Measurements from ENCODE around the gene TLL2.

TLL2 gene

GRCh38 chr10:96457341-96457740 lies 56.4 kb downstream of the TLL2 start:
- POLR2A ChIA-PET (ENCODE audit: low non-redundant PET), result no interaction called here
- TF ChIP-seq, protein P1, sequence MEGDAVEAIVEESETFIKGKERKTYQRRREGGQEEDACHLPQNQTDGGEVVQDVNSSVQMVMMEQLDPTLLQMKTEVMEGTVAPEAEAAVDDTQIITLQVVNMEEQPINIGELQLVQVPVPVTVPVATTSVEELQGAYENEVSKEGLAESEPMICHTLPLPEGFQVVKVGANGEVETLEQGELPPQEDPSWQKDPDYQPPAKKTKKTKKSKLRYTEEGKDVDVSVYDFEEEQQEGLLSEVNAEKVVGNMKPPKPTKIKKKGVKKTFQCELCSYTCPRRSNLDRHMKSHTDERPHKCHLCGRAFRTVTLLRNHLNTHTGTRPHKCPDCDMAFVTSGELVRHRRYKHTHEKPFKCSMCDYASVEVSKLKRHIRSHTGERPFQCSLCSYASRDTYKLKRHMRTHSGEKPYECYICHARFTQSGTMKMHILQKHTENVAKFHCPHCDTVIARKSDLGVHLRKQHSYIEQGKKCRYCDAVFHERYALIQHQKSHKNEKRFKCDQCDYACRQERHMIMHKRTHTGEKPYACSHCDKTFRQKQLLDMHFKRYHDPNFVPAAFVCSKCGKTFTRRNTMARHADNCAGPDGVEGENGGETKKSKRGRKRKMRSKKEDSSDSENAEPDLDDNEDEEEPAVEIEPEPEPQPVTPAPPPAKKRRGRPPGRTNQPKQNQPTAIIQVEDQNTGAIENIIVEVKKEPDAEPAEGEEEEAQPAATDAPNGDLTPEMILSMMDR (conservative IDR thresholded peaks at IDR 0.05; ENCODE audit: low read depth), result no peak
- no peak overlapping the region for H3K27ac ChIP-seq
- CTCF ChIA-PET, result interaction anchor here (0.5 kb wide), 1 partner anchor 87 kb away, joined by 3 read pairs; no protein-coding TSS in a partner anchor
- DNase-seq (ENCODE audit: low spot score), result no peak

- H3K27ac ChIP-seq, result no peak overlapping the region
- TF ChIP-seq, protein P1 (conservative IDR thresholded peaks at IDR 0.05; ENCODE audit: low read depth), result no peak
- no peak for DNase-seq (ENCODE audit: low spot score)
- ChIA-PET POLR2A (ENCODE audit: low non-redundant PET) (no interaction called here), CTCF (interaction anchor here (0.5 kb wide), 1 partner anchor 504 kb away, joined by 3 read pairs; no protein-coding TSS in a partner anchor)
Observed at GRCh38 chr10:96456296-96456840, 57.4 kb downstream of the TLL2 start.

- no peak overlapping the region for H3K27ac ChIP-seq
- no peak for DNase-seq (ENCODE audit: low spot score)
- ChIA-PET POLR2A (ENCODE audit: low non-redundant PET) (no interaction called here), CTCF (interaction anchor here (0.6 kb wide), 1 partner anchor 326 kb away, joined by 3 read pairs; no protein-coding TSS in a partner anchor)
- TF ChIP-seq, protein P1 (conservative IDR thresholded peaks at IDR 0.05; ENCODE audit: low read depth), result no peak
Observed at GRCh38 chr10:96453856-96454583, 59.7 kb downstream of the TLL2 start.

DNA sequence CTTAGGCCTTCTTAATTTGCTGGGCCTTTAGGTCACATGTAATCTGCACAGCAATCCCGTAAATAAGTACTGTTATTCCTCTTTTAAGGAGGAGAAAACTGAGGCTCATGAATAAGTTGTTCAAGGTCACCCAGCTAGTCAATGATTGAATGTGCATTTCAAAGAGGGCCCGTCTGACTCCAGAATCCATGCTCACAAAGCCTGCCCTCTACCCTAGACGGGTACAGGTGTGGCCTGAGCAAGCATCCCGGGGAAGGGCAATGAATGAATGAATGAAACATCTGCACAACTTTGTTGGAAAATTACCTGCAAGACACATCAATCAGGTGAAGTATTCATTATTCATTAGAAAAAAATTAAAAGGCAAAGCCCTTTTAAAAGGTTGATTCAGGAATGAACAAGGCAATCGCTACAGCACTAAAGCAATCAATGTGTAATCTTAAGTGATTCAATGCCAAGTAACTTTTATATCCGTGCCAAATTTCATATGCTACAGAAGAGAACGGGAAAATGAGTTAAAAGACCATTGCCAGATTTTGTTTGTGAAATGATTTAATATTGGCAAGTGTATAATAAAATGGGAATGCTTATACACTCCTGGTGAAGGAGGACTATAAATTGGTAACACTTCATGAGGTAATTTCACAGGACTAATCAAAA lies 61.1 kb downstream of the TLL2 start:
- TF ChIP-seq, protein P1 (conservative IDR thresholded peaks at IDR 0.05; ENCODE audit: low read depth), result no peak
- CTCF ChIA-PET, result interaction anchor here (1.0 kb wide), 1 partner anchor 61 kb away, joined by 3 read pairs; the partner anchor contains the start of gene TLL2
- DNase-seq (ENCODE audit: low spot score), result no peak
- POLR2A ChIA-PET (ENCODE audit: low non-redundant PET), result no interaction called here
- no peak overlapping the region for H3K27ac ChIP-seq

GRCh38 chr10:96450529-96451207 lies 63.1 kb downstream of the TLL2 start:
- TF ChIP-seq, protein P1 (conservative IDR thresholded peaks at IDR 0.05; ENCODE audit: low read depth), result no peak
- DNase-seq (ENCODE audit: low spot score), result no peak
- POLR2A ChIA-PET (ENCODE audit: low non-redundant PET), result no interaction called here
- no peak overlapping the region for H3K27ac ChIP-seq
- CTCF ChIA-PET, result no interaction called here

- no peak for DNase-seq (ENCODE audit: low spot score)
- TF ChIP-seq, protein P1 (conservative IDR thresholded peaks at IDR 0.05; ENCODE audit: low read depth), result no peak
- CTCF ChIA-PET, result no interaction called here
- no peak overlapping the region for H3K27ac ChIP-seq
- POLR2A ChIA-PET (ENCODE audit: low non-redundant PET), result no interaction called here
Observed at GRCh38 chr10:96448558-96448957, 65.2 kb downstream of the TLL2 start.
